CD4-positive, alpha-beta memory T cell (primary cell): ENCODE measurements around the gene ZBTB7A. TPM values are rescaled to one million over a fixed set of nuclear protein-coding genes. Genes with fewer than 3 reads are reported as not detected.

ENCODE experiments used
- CTCF ChIA-PET: fragments of 350-600 bp; sonication (Branson Sonifier 250); formaldehyde crosslinking; loops from one replicate; lab custom pipeline; 2021; ENCODE audit warnings: inconsistent platforms; ENCODE audit not compliant: partially characterized antibody; lab: Charles Lee
- POLR2A ChIA-PET: fragments of 350-600 bp; sonication (Branson Sonifier 250); formaldehyde crosslinking; loops from one replicate; lab custom pipeline; 2021; ENCODE audit not compliant: partially characterized antibody; lab: Charles Lee
- DNase-seq, 5 donors: peaks; one replicate each; pipeline versions ENCODE4 v3.0.0 to v3.0.0-alpha.2; 2020 to 2022; ENCODE audit warnings: mixed read lengths in 1 of 5
- H3K27ac ChIP-seq: one replicate; pipeline ENCODE4 v1.7.0; 2013; ENCODE audit warnings: low read depth, low read length
- H3K27me3 ChIP-seq: 2 replicates; pipeline ENCODE4 v1.7.0; 2013; ENCODE audit warnings: mild to moderate bottlenecking, low read length, moderate library complexity; ENCODE audit not compliant: insufficient read depth
- H3K36me3 ChIP-seq: 2 replicates; pipeline ENCODE4 v1.7.0; 2013; ENCODE audit warnings: mild to moderate bottlenecking, low read length, moderate library complexity; ENCODE audit not compliant: insufficient read depth
- H3K4me1 ChIP-seq: 2 replicates; pipeline ENCODE4 v1.7.0; 2013; ENCODE audit warnings: mild to moderate bottlenecking, low read length, moderate library complexity; ENCODE audit not compliant: insufficient read depth
- H3K4me3 ChIP-seq, 2 donors: one replicate each; pipeline ENCODE4 v1.7.0; 2013; ENCODE audit warnings: low read length in 2 of 2, mild to moderate bottlenecking in 1 of 2
- H3K9me3 ChIP-seq, 2 donors: one replicate each; pipeline ENCODE4 v1.7.0; 2013; ENCODE audit warnings: low read length in 2 of 2, control low read depth in 1 of 2; ENCODE audit not compliant: control insufficient read depth in 1 of 2
- H3K27ac Mint-ChIP-seq, 7 donors: one replicate each; pipeline ENCODE4 v1.8.0; 2020 to 2021; ENCODE audit warnings: mixed read lengths in 7 of 7, mild to moderate bottlenecking in 6 of 7, inconsistent platforms in 3 of 7, moderate library complexity in 3 of 7
- H3K27me3 Mint-ChIP-seq, 2 donors: one replicate each; pipeline ENCODE4 v1.8.0; 2020 to 2021; ENCODE audit warnings: mixed read lengths in 2 of 2
- H3K36me3 Mint-ChIP-seq, 2 donors: one replicate each; pipeline ENCODE4 v1.8.0; 2020 to 2021; ENCODE audit warnings: mixed read lengths in 2 of 2, inconsistent platforms in 1 of 2, mild to moderate bottlenecking in 1 of 2
- H3K4me1 Mint-ChIP-seq, 4 donors: one replicate each; pipeline ENCODE4 v1.8.0; 2020 to 2021; ENCODE audit warnings: mixed read lengths in 4 of 4, mild to moderate bottlenecking in 1 of 4
- H3K4me3 Mint-ChIP-seq, 8 donors: one replicate each; pipeline ENCODE4 v1.8.0; 2020 to 2021; ENCODE audit warnings: mixed read lengths in 8 of 8, mild to moderate bottlenecking in 7 of 8, moderate library complexity in 6 of 8, inconsistent platforms in 3 of 8
- H3K9me3 Mint-ChIP-seq, 8 donors: one replicate each; pipeline ENCODE4 v1.8.0; 2020 to 2021; ENCODE audit warnings: mixed read lengths in 8 of 8, mild to moderate bottlenecking in 5 of 8, inconsistent platforms in 3 of 8, moderate library complexity in 1 of 8
- intact Hi-C: fragments of 100-400 bp; cut with micrococcal nuclease; formaldehyde crosslinking; loops from one replicate; pipeline ENCODE4 v1.15.1; 2023
- polyA plus RNA-seq, 2 donors: library from polyadenylated mRNA; unstranded; fragments of 300-500 nt; fragmentation: Illumina TruSeq; gene quantifications; one replicate each; pipeline ENCODE4 v1.2.3, GENCODE V29; 2021
- total RNA-seq, 2 experiments: library from RNA; stranded (reverse); gene quantifications; one replicate each; pipeline ENCODE4 v1.2.3, GENCODE V29; 2021

The ZBTB7A gene
- total and polyA plus RNA-seq, 4 experiments from 2014 or later: 9.6 to 57.7 (median 52.6) TPM

GRCh38 chr19:4064496-4065260, 2.0 kb downstream of the ZBTB7A start:
- Histone ChIP-seq H3K27me3 (no peaks in the 10 kb centered on the region), H3K4me1 (peaks cover 66% of the 10 kb centered on the region), H3K4me3 (peak overlapping the region; percentile 29 to 58), H3K9me3 (no peaks in the 10 kb centered on the region), H3K27ac (peak overlapping the region; percentile 72), H3K36me3 (no peaks in the 10 kb centered on the region)
- DNase-seq: peak; percentile 45 to 70 (median 48)
- Mint-ChIP-seq H3K27ac (peak overlapping the region in 1 of 7 donors; percentile 88), H3K4me1 (peaks cover 21 to 57% (median 37%) of the 10 kb centered on the region in 4 donors), H3K9me3 (no peaks in the 10 kb centered on the region), H3K36me3 (peaks cover 0 to 12% of the 10 kb centered on the region in 2 donors), H3K4me3 (peak overlapping the region in 7 of 8 donors; percentile 41 to 90 (median 86)), H3K27me3 (no peaks in the 10 kb centered on the region)
- ChIA-PET POLR2A (interaction anchor here (0.5 to 4.2 kb wide), 5 partner anchors 13 to 79 kb away, joined by 3 to 25 read pairs (median 7); partner anchors contain the start of gene EEF2), CTCF (no interaction called here)
- intact Hi-C loops: loop anchor here (5.0 to 10.0 kb wide), 2 partner anchors 118 to 490 kb away; partner anchors contain the start of genes ANKRD24, HMG20B and SIRT6

- POLR2A ChIA-PET: interaction anchor here (1.4 to 4.2 kb wide), 4 partner anchors 14 to 79 kb away, joined by 3 to 25 read pairs (median 8); partner anchors contain the start of gene EEF2
- H3K36me3 ChIP-seq: no peaks in the 10 kb centered on the region
- no peaks in the 10 kb centered on the region for H3K9me3 Mint-ChIP-seq
- peak overlapping the region in 6 of 7 donors; percentile 88 to 97 (median 92) for H3K27ac Mint-ChIP-seq
- H3K36me3 Mint-ChIP-seq: peaks cover 0 to 12% of the 10 kb centered on the region in 2 donors
- H3K27ac ChIP-seq: peak overlapping the region; percentile 72
- H3K4me3 Mint-ChIP-seq: peak overlapping the region; percentile 39 to 90 (median 88)
- intact Hi-C loops: loop anchor here (10.0 kb wide), 1 partner anchor 489 kb away; the partner anchor contains the start of gene HMG20B
- H3K4me3 ChIP-seq: peak overlapping the region; percentile 29 to 58
- no peaks in the 10 kb centered on the region for H3K9me3 ChIP-seq
- H3K4me1 ChIP-seq: peaks cover 66% of the 10 kb centered on the region
- CTCF ChIA-PET: no interaction called here
- H3K27me3 Mint-ChIP-seq: no peaks in the 10 kb centered on the region
- H3K4me1 Mint-ChIP-seq: peaks cover 17 to 52% (median 34%) of the 10 kb centered on the region in 4 donors
- no peaks in the 10 kb centered on the region for H3K27me3 ChIP-seq
- peak in 1 of 5 donors; percentile 36 for DNase-seq
Measured at GRCh38 chr19:4064149-4064495, 2.6 kb downstream of the ZBTB7A start.

- intact Hi-C loops: loop anchor here (10.0 kb wide), 1 partner anchor 489 kb away; the partner anchor contains the start of gene HMG20B
- Mint-ChIP-seq H3K36me3 (peaks cover 0 to 12% of the 10 kb centered on the region in 2 donors), H3K27me3 (no peaks in the 10 kb centered on the region), H3K4me3 (peak overlapping the region; percentile 84 to 90 (median 88)), H3K4me1 (peaks cover 15 to 46% (median 30%) of the 10 kb centered on the region in 4 donors), H3K9me3 (no peaks in the 10 kb centered on the region), H3K27ac (peak overlapping the region; percentile 88 to 97 (median 92))
- peak overlapping the region in 1 of 2 donors; percentile 58 for H3K4me3 ChIP-seq
- no peaks in the 10 kb centered on the region for H3K9me3 ChIP-seq
- ChIA-PET POLR2A (interaction anchor here (0.9 to 4.2 kb wide), 5 partner anchors 13 to 46 kb away, joined by 3 to 25 read pairs (median 6); no protein-coding TSS in a partner anchor), CTCF (no interaction called here)
- no peak for DNase-seq
- no peaks in the 10 kb centered on the region for H3K27me3 ChIP-seq
- no peaks in the 10 kb centered on the region for H3K36me3 ChIP-seq
- peaks cover 66% of the 10 kb centered on the region for H3K4me1 ChIP-seq
- peak overlapping the region; percentile 72 for H3K27ac ChIP-seq
Measured at GRCh38 chr19:4063369-4064148, 3.1 kb downstream of the ZBTB7A start.

GRCh38 chr19:4062419-4063368, 4.0 kb downstream of the ZBTB7A start:
- Histone ChIP-seq H3K4me3 (peak overlapping the region in 1 of 2 donors; percentile 58), H3K27me3 (no peaks in the 10 kb centered on the region), H3K27ac (peak overlapping the region; percentile 72), H3K36me3 (no peaks in the 10 kb centered on the region), H3K4me1 (peaks cover 67% of the 10 kb centered on the region), H3K9me3 (no peaks in the 10 kb centered on the region)
- H3K4me3 Mint-ChIP-seq: peak overlapping the region; percentile 21 to 86 (median 64)
- H3K27ac Mint-ChIP-seq: peak overlapping the region in 5 of 7 donors; percentile 43 to 88 (median 47)
- POLR2A ChIA-PET: interaction anchor here (0.6 to 4.2 kb wide), 5 partner anchors 12 to 115 kb away, joined by 3 to 25 read pairs (median 6); no protein-coding TSS in a partner anchor
- intact Hi-C loops: loop anchor here (10.0 kb wide), 1 partner anchor 488 kb away; the partner anchor contains the start of gene HMG20B
- DNase-seq: peak in 1 of 5 donors; percentile 33
- H3K27me3 Mint-ChIP-seq: no peaks in the 10 kb centered on the region
- CTCF ChIA-PET: no interaction called here
- peaks cover 8 to 43% (median 25%) of the 10 kb centered on the region in 4 donors for H3K4me1 Mint-ChIP-seq
- no peaks in the 10 kb centered on the region for H3K9me3 Mint-ChIP-seq
- peaks cover 0 to 11% of the 10 kb centered on the region in 2 donors for H3K36me3 Mint-ChIP-seq

- peak overlapping the region in 3 of 8 donors; percentile 26 to 78 (median 40) for H3K4me3 Mint-ChIP-seq
- peak overlapping the region in 3 of 7 donors; percentile 37 to 88 (median 73) for H3K27ac Mint-ChIP-seq
- H3K9me3 Mint-ChIP-seq: no peaks in the 10 kb centered on the region
- intact Hi-C loops: loop anchor here (10.0 kb wide), 1 partner anchor 487 kb away; the partner anchor contains the start of gene HMG20B
- POLR2A ChIA-PET: interaction anchor here (0.6 to 4.2 kb wide), 4 partner anchors 11 to 116 kb away, joined by 3 to 25 read pairs (median 4); partner anchors contain the start of gene PIAS4
- peak overlapping the region in 1 of 2 donors; percentile 23 for H3K4me3 ChIP-seq
- peaks cover 0 to 17% of the 10 kb centered on the region in 2 donors for H3K36me3 Mint-ChIP-seq
- CTCF ChIA-PET: no interaction called here
- peaks cover 10 to 45% (median 28%) of the 10 kb centered on the region in 4 donors for H3K4me1 Mint-ChIP-seq
- H3K27ac ChIP-seq: peak overlapping the region; percentile 64
- H3K27me3 ChIP-seq: no peaks in the 10 kb centered on the region
- peaks cover 68% of the 10 kb centered on the region for H3K4me1 ChIP-seq
- no peaks in the 10 kb centered on the region for H3K9me3 ChIP-seq
- no peak for DNase-seq
- H3K36me3 ChIP-seq: no peaks in the 10 kb centered on the region
- no peaks in the 10 kb centered on the region for H3K27me3 Mint-ChIP-seq
Measured at GRCh38 chr19:4061683-4062418, 4.8 kb downstream of the ZBTB7A start.
